ENCODE measurements around the gene CA10. TPM values are rescaled to one million over a fixed set of nuclear protein-coding genes. Genes with fewer than 3 reads are reported as not detected.

The CA10 gene
- not detected in 2 replicates for total RNA-seq

GRCh38 chr17:52158450-52159042 is at the start of gene CA10:
Gene CA10, minus strand, starts transcription at chr17:52158714.
- DNase-seq (ENCODE audit: extremely low read depth, low read depth, low spot score): no peak

GRCh38 chr17:52207796-52208195 is 49.3 kb upstream of the CA10 start:
- DNase-seq (ENCODE audit: extremely low read depth, low read depth, low spot score): no peak

- DNase-seq (ENCODE audit: extremely low read depth, low read depth, low spot score): no peak
These were observed 44.1 kb upstream of the CA10 start for GRCh38 chr17:52202520-52203080.

GRCh38 chr17:52201767-52202519 is 43.4 kb upstream of the CA10 start:
- no peak for DNase-seq (ENCODE audit: extremely low read depth, low read depth, low spot score)

- DNase-seq (ENCODE audit: extremely low read depth, low read depth, low spot score): no peak
These were observed 33.0 kb upstream of the CA10 start for GRCh38 chr17:52191491-52191890.

GRCh38 chr17:52181782-52182181 is 23.3 kb upstream of the CA10 start:
- no peak for DNase-seq (ENCODE audit: extremely low read depth, low read depth, low spot score)

- no peak for DNase-seq (ENCODE audit: extremely low read depth, low read depth, low spot score)
These were observed 19.5 kb upstream of the CA10 start for GRCh38 chr17:52178012-52178411.

GRCh38 chr17:52170963-52171572 is 12.6 kb upstream of the CA10 start:
- no peak for DNase-seq (ENCODE audit: extremely low read depth, low read depth, low spot score)

- no peak for DNase-seq (ENCODE audit: extremely low read depth, low read depth, low spot score)
These were observed 1.6 kb upstream of the CA10 start for GRCh38 chr17:52160136-52160567.

GRCh38 chr17:52159246-52160135 is 977 bp upstream of the CA10 start:
- DNase-seq (ENCODE audit: extremely low read depth, low read depth, low spot score): no peak

GRCh38 chr17:52157603-52158449 is 688 bp downstream of the CA10 start:
- DNase-seq (ENCODE audit: extremely low read depth, low read depth, low spot score): no peak

GRCh38 chr17:52156576-52157570 is 1.6 kb downstream of the CA10 start:
- DNase-seq (ENCODE audit: extremely low read depth, low read depth, low spot score): no peak

GRCh38 chr17:52155301-52155700 is 3.2 kb downstream of the CA10 start:
- DNase-seq (ENCODE audit: extremely low read depth, low read depth, low spot score): no peak

- DNase-seq (ENCODE audit: extremely low read depth, low read depth, low spot score): no peak
These were observed 4.0 kb downstream of the CA10 start for GRCh38 chr17:52154466-52154865.

- no peak for DNase-seq (ENCODE audit: extremely low read depth, low read depth, low spot score)
These were observed 7.6 kb downstream of the CA10 start for GRCh38 chr17:52150935-52151334.

- no peak for DNase-seq (ENCODE audit: extremely low read depth, low read depth, low spot score)
These were observed 8.9 kb downstream of the CA10 start for GRCh38 chr17:52149626-52150025.

- DNase-seq (ENCODE audit: extremely low read depth, low read depth, low spot score): no peak
These were observed 9.6 kb downstream of the CA10 start for GRCh38 chr17:52148969-52149351.

GRCh38 chr17:52148288-52148968 is 10.1 kb downstream of the CA10 start:
- DNase-seq (ENCODE audit: extremely low read depth, low read depth, low spot score): no peak

Measured in glomerular endothelial cell (primary cell).